ENCODE data around the gene RND2.
A peak's percentile ranks its signal among the peaks of the same experiment; 100 is the strongest.
"Not testable (repeated sequence)": the region's sequence is repeated elsewhere in the genome, so short reads cannot be mapped to it uniquely, and the experiment has no call there.

RND2 gene, protein sequence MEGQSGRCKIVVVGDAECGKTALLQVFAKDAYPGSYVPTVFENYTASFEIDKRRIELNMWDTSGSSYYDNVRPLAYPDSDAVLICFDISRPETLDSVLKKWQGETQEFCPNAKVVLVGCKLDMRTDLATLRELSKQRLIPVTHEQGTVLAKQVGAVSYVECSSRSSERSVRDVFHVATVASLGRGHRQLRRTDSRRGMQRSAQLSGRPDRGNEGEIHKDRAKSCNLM

DNA sequence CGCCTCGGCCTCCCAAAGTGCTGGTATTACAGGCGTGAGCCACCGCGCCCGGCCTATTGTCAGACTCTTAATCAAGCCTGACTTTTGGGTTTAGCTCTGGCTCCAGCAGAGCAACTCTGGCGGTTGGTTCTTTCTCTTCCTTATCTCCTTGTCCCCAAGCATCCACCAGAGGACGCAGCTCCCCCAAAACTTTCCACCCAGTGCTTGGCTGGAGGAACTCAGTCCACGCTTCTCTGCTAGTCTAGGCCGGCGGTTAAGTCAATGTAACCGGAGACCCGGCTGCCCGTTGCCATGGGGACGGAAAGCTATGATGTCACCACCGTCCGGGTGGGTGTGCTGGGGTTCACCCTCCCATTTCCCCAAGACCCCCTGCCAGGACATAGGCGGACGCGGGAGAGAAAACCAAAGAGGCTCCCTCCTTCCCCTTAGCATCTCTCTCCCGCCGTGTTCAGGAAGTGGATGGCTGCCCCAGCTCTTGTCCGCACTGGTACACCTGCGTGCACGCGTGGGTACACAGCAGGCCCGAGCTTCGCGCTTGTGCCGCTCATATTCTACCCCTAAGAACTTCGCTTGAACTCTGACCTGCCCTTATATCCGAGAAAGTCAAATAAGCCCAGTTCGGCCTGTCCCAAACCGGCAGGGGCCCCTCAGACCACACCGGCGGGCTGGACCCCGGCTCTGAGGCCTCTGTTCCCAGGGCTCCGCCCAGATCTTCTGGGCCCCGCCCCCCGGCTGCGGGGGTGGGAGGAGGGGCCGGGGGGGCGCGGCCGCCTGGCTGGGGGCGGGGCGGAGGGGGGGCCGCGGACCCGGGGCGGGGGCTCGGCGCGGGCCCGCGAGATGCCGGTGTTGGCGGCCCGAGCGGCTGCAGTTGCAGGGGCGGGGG is at the start of gene RND2:
RND2 (plus strand) TSS at position 825 of the 883 bp plus-strand sequence. CDS start 117 bp downstream, outside the sequence.
- peak within 1 kb of the TSS; percentile 76 for H2AFZ ChIP-seq (ENCODE audit: low read length)
- peak within 1 kb of the TSS; percentile 48 for H3K9ac ChIP-seq (ENCODE audit: low read length)
- H3F3A ChIP-seq (ENCODE audit: insufficient read depth, low read length) = peaks cover 5% of the 10 kb centered on the region; the same call in 1 of the 2 replicates
- no peak within 1 kb of the TSS for H3K27ac ChIP-seq (ENCODE audit: low read length)
- no peaks in the 10 kb centered on the region for H3K36me3 ChIP-seq (replicated peaks; ENCODE audit: insufficient read depth, low read length)
- no peaks in the 10 kb centered on the region for H3K79me2 ChIP-seq (ENCODE audit: low read length)
- no peaks in the 10 kb centered on the region for H3K4me1 ChIP-seq (ENCODE audit: low read length)
- peak within 1 kb of the TSS; percentile 65 for H3K4me3 ChIP-seq (ENCODE audit: low read length)
- peak within 1 kb of the TSS; percentile 86 for H3K4me2 ChIP-seq (ENCODE audit: low read depth, low read length)
- no peaks in the 10 kb centered on the region for H3K9me3 ChIP-seq (replicated peaks; ENCODE audit: insufficient read depth, low read length)
- no peaks in the 10 kb centered on the region for H3K9me2 ChIP-seq (replicated peaks; ENCODE audit: insufficient read depth, low read length)
- H3K27me3 ChIP-seq (replicated peaks; ENCODE audit: insufficient read depth, low read length) = no peaks in the 10 kb centered on the region
- H4K20me1 ChIP-seq (ENCODE audit: insufficient read depth, low read length) = no peaks in the 10 kb centered on the region
- peak; percentile 86 for DNase-seq
- TF ChIP-seq EZH2phosphoT487 (IDR thresholded peaks at IDR 0.05; ENCODE audit: low read length) (no peak), EZH2 (optimal IDR thresholded peaks at IDR 0.05; ENCODE audit: low read depth, low read length) (no peak)
- TF ChIP-seq, protein P1, sequence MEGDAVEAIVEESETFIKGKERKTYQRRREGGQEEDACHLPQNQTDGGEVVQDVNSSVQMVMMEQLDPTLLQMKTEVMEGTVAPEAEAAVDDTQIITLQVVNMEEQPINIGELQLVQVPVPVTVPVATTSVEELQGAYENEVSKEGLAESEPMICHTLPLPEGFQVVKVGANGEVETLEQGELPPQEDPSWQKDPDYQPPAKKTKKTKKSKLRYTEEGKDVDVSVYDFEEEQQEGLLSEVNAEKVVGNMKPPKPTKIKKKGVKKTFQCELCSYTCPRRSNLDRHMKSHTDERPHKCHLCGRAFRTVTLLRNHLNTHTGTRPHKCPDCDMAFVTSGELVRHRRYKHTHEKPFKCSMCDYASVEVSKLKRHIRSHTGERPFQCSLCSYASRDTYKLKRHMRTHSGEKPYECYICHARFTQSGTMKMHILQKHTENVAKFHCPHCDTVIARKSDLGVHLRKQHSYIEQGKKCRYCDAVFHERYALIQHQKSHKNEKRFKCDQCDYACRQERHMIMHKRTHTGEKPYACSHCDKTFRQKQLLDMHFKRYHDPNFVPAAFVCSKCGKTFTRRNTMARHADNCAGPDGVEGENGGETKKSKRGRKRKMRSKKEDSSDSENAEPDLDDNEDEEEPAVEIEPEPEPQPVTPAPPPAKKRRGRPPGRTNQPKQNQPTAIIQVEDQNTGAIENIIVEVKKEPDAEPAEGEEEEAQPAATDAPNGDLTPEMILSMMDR (IDR thresholded peaks at IDR 0.05; ENCODE audit: low read length) = peak; percentile 73

DNA sequence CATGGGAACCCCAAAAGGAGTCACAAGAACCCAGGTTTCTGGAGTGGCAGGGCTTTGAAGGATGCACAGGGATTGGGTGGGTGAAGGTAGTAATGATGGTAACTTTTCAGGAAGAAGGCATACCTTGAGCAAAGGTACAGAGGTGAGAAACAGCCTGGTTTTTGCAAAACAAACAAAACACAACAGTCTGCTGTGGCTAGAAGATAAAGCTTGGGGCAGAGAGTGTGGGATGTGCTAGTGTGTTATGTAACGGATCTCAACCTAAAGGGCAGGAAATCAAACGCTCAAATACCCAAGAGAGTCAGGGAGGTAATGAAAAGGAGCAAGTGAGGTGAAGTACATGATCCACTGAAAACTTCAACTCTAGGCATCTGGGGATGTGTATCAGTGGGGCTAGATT is 49.8 kb upstream of the RND2 start:
- no peak overlapping the region for H3K27ac ChIP-seq (ENCODE audit: low read length)
- H3K4me2 ChIP-seq (ENCODE audit: low read depth, low read length) = no peak overlapping the region
- H3K79me2 ChIP-seq (ENCODE audit: low read length) = no peaks in the 10 kb centered on the region
- TF ChIP-seq EZH2 (optimal IDR thresholded peaks at IDR 0.05; ENCODE audit: low read depth, low read length) (no peak), EZH2phosphoT487 (IDR thresholded peaks at IDR 0.05; ENCODE audit: low read length) (no peak)
- TF ChIP-seq, protein P1 (IDR thresholded peaks at IDR 0.05; ENCODE audit: low read length) = no peak
- H4K20me1 ChIP-seq (ENCODE audit: insufficient read depth, low read length) = no peaks in the 10 kb centered on the region
- no peaks in the 10 kb centered on the region for H3K36me3 ChIP-seq (replicated peaks; ENCODE audit: insufficient read depth, low read length)
- 0 out of 2 replicates have a peak, but pooled peaks cover 3% of the 10 kb centered on the region for H3F3A ChIP-seq (ENCODE audit: insufficient read depth, low read length)
- no peak overlapping the region for H2AFZ ChIP-seq (ENCODE audit: low read length)
- DNase-seq = no peak
- no peaks in the 10 kb centered on the region for H3K9me3 ChIP-seq (replicated peaks; ENCODE audit: insufficient read depth, low read length)
- H3K4me1 ChIP-seq (ENCODE audit: low read length) = peaks cover 9% of the 10 kb centered on the region
- H3K9ac ChIP-seq (ENCODE audit: low read length) = no peak overlapping the region
- H3K4me3 ChIP-seq (ENCODE audit: low read length) = no peak overlapping the region
- no peaks in the 10 kb centered on the region for H3K27me3 ChIP-seq (replicated peaks; ENCODE audit: insufficient read depth, low read length)
- no peaks in the 10 kb centered on the region for H3K9me2 ChIP-seq (replicated peaks; ENCODE audit: insufficient read depth, low read length)

- H2AFZ ChIP-seq (ENCODE audit: low read length); H3K9me2 ChIP-seq (replicated peaks; ENCODE audit: insufficient read depth, low read length); H3K27me3 ChIP-seq (replicated peaks; ENCODE audit: insufficient read depth, low read length); H3K36me3 ChIP-seq (replicated peaks; ENCODE audit: insufficient read depth, low read length); H3K4me2 ChIP-seq (ENCODE audit: low read depth, low read length); H3K9ac ChIP-seq (ENCODE audit: low read length); H3F3A ChIP-seq (ENCODE audit: insufficient read depth, low read length); H3K79me2 ChIP-seq (ENCODE audit: low read length); H3K4me3 ChIP-seq (ENCODE audit: low read length); DNase-seq; H3K27ac ChIP-seq (ENCODE audit: low read length); H4K20me1 ChIP-seq (ENCODE audit: insufficient read depth, low read length); H3K9me3 ChIP-seq (replicated peaks; ENCODE audit: insufficient read depth, low read length); H3K4me1 ChIP-seq (ENCODE audit: low read length): not testable (repeated sequence)
Observed at GRCh38 chr17:42975701-42976100, 49.3 kb upstream of the RND2 start.
